Stimulated activated CD4-positive, alpha-beta T cell treated with anti-CD3 and anti-CD28 coated beads, Interleukin-12 subunit alpha, Interleukin-12 subunit beta, amount 100 ng/mL, for 24 hours (primary cell): ENCODE measurements around the gene WDR11.

Experiments
- DNase-seq, 2 experiments: peaks; one replicate each; pipeline ENCODE4 v3.0.0-alpha.2; 2020; ENCODE audit warnings: low read depth in 2 of 2

Gene WDR11, protein sequence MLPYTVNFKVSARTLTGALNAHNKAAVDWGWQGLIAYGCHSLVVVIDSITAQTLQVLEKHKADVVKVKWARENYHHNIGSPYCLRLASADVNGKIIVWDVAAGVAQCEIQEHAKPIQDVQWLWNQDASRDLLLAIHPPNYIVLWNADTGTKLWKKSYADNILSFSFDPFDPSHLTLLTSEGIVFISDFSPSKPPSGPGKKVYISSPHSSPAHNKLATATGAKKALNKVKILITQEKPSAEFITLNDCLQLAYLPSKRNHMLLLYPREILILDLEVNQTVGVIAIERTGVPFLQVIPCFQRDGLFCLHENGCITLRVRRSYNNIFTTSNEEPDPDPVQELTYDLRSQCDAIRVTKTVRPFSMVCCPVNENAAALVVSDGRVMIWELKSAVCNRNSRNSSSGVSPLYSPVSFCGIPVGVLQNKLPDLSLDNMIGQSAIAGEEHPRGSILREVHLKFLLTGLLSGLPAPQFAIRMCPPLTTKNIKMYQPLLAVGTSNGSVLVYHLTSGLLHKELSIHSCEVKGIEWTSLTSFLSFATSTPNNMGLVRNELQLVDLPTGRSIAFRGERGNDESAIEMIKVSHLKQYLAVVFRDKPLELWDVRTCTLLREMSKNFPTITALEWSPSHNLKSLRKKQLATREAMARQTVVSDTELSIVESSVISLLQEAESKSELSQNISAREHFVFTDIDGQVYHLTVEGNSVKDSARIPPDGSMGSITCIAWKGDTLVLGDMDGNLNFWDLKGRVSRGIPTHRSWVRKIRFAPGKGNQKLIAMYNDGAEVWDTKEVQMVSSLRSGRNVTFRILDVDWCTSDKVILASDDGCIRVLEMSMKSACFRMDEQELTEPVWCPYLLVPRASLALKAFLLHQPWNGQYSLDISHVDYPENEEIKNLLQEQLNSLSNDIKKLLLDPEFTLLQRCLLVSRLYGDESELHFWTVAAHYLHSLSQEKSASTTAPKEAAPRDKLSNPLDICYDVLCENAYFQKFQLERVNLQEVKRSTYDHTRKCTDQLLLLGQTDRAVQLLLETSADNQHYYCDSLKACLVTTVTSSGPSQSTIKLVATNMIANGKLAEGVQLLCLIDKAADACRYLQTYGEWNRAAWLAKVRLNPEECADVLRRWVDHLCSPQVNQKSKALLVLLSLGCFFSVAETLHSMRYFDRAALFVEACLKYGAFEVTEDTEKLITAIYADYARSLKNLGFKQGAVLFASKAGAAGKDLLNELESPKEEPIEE

GRCh38 chr10:120850911-120851865, at the start of gene WDR11:
WDR11 (plus strand) TSS chr10:120851362; CDS start chr10:120851421, 59 bp downstream.
- DNase-seq, result peak; percentile 61 to 72

GRCh38 chr10:120802935-120803334, 48.2 kb upstream of the WDR11 start:
- DNase-seq, result no peak

DNA sequence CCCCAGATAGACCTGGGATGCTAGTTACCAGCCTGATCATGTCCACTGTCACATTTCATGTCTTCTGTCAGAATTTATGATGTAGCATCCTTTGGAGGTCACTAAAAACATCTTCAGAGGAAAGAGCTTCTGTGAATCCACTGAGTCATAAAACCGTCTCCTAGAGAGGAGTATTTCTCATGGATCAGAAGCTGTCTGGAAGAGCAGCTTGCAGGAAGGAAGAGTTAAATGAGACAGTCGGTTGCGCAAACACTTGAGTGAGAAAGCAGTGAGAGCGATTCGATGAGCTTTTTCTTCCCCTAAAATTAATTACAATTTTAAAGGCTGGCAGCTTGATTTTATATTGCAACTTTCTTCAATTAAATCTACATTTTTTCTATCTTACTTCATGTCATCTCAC, 47.2 kb upstream of the WDR11 start:
- no peak for DNase-seq

GRCh38 chr10:120805014-120805812, 45.9 kb upstream of the WDR11 start:
- no peak for DNase-seq

- DNase-seq, result no peak
These were observed 45.1 kb upstream of the WDR11 start for GRCh38 chr10:120806081-120806480.

DNA sequence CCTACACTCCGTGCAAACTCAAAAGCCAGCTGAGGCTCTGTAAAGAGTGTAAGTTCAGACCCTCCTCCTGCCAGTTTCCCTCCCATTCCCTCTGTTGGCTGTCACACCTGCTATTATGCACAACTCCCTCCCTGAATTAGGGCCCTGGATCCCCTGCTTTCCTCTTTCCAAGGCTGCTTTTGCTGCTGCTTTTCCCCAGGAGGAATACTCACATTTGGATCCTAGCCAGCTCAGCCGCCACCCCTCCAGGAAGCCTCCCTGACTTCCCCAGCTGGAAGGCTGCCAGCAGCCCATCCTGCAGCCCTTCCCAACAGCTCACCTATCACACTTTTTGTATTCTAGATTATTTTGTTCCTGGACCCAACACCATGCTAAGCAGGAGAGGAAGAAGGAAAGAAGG, 40.9 kb upstream of the WDR11 start:
- DNase-seq, result no peak

DNA sequence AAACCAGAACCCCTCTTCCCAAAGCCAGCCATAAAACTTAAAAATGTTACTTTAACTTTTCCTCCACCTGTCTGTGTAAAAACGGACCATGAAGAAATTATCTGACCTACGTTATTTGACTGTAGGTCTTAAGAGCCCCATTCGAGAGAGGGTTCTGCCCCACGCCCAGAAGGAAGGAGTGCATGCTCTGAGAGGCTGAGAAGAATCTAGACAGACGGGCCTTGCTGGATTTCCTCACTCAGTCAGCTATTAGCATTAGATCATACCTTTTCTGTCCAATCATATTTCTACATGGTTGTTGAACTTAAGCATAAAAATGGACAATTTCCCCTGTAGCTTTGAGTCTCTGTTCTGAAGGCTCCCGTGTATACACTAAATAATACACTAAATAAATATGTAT, 38.1 kb upstream of the WDR11 start:
- DNase-seq, result no peak

DNA sequence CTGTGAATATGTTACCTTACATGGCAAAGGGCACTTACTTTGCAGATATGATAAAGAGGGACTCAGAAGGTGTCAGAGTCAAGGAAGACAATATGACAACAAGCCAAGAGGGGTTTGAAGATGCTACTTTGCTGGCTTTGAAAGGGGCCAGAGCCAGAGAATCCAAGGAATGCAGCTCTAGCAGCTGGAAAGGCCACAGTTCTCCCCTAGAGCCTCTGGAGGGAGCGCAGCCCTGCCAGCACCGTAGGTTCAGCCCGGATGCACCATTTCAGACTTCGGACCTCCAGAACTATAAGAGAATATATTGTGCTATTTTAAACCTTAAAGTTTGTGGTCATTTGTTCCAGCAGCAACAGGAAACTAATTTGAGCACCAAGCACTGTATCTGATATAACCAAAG, 32.9 kb upstream of the WDR11 start:
- DNase-seq, result no peak

DNA sequence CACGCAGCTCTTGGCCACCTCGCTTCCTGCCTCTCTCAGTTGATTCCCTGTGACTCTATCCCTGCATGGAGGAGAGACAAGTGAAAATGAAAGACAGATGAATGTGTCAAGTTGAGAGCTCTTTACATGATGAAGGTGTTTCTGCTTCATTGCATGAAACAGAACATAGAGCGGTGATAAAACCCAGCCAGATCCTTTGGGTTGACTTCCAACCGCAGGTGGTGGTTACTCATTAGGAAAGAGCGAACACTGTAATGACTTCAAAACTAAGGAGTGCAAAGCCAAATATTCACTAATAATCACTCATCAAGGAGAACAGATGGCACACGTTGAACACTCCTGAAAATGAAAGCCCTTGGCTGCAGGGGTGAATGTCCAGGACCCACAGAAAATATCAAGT, 31.8 kb upstream of the WDR11 start:
- no peak for DNase-seq

DNA sequence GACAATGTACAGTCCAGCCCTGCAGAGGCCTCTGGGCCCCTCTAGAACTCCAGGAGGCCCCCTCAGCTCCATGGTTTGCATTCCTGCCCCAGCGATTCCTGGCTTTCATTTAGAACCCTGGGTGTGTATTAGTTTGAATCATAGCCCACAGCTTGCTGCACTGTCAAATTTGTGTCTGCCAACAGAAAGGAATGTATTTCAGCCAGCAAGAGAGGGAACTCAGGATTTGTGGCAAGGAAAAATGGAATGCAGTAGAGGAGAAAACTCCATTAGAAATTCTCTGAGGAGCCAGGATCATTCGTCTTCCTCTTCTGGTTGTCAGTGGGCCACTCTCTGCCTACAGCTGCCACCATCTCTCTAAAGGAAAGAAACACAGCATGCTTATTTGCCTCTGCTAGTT, 27.9 kb upstream of the WDR11 start:
- no peak for DNase-seq

DNA sequence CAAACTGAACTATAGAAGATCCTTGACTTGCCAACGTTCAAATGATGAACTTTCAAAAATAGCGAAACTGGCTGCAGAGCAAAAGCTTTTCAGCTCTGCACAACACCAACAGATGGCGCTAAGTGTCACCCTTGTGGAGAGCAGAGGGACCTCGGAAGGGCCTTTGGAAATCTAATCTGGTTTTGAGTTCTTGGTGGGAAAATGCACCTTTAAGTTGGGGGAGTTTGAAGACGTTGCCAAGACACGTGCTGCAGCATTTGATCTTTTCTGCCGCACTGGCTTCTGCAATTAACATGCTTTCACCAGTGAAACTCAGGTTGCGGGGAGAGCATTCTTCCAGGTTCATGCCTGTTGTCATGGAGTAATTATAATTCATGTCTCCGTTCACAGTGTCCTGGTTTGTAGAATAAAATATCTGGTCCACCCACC, 26.3 kb upstream of the WDR11 start:
- DNase-seq, result no peak

GRCh38 chr10:120825878-120826769, 25.0 kb upstream of the WDR11 start:
- no peak for DNase-seq

DNA sequence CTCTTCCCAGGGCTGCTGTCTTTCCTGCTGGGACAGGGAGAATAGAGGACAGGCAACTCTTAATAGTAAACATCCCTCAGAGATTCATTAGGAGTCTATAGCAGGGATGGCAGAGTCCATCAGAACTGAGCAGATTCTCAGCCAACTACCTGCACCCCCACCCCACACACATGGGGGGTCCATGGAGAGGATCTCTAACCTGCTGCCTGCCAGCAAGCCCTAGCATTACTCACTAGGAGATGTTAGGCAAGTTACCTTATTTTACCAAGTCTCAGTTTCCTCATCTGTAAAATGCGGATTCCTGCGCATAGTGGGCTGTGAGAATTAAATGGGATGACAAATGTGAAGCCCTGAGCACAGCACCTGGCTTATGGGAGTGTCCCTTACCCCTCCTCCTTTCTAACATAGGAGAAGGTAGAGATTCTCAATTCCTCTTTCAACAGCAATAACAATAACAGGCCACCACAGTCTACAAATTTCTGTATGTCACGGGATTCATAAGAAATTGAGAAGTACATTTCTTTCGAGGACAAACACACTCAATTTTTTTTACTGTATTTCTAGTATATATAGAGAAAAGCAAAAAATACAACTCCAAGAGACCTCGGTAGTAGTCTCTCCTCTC, 23.8 kb upstream of the WDR11 start:
- no peak for DNase-seq

DNA sequence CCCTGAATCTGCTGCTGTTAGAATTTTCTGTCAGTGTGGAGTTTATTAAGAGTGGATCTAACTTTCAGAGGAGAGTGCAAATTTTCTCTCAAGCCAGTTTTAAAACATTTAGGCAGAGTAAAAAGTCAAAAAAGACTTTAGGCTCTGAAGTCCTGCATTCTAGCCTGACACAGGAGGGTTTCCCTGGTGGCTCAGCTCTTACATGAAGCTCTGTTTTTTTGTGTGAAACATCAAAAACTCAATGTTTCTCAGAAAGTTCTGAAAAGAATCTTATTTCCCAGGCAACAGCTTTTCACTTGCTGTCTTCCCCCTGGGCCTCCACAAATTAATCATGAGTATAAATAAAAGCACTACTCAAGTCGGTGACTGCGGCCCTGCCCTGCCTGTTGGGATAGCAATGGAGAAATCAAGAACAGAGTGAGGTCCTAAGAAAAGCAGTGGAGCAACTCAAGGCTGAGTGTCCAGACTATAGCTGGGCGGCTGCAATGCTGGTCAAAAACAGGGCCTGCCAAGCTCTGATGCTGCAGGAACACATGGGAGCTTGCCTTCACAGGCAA, 22.3 kb upstream of the WDR11 start:
- no peak for DNase-seq

GRCh38 chr10:120832106-120832505, 19.1 kb upstream of the WDR11 start:
- no peak for DNase-seq

GRCh38 chr10:120833222-120833928, 17.8 kb upstream of the WDR11 start:
- no peak for DNase-seq

DNA sequence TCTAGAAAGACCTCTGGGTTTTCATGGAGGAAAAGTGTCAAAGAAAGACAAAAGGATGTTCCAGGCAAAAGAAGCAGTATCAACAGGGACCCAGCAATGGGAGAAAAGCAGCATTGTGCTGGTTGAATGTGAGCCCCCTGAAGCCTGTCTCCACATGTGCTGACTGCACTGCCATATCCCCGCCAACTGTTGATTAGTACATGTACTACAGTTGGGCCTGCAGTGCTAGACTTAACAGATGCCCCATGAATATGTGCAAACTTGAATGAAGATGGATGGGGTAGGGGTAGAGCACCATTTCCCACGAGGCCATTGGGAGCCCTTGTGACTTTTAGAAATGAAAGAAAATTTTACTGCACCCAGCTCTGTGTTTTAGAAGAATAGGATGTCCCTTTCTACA, 15.6 kb upstream of the WDR11 start:
- no peak for DNase-seq

DNA sequence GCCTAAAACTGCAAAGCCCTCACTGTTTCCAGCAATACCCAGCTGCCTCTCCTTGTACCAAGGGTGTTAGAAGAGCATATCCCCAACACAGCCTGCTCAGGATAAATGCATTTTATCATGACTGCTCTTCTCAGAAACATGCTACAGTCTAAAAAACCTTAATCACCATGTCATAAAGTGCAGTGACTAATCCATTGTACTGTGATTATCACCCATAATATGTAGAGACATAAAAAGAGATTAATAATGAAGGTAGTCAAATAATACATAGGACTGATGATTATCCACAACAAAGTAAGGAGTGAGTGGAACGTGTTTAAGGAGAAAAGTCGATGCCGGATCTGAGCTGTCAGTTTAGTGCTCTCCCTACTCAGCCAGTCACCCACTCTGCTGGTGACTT, 12.2 kb upstream of the WDR11 start:
- no peak for DNase-seq
